Esophagus muscularis mucosa (tissue), 4 donors: Measurements from ENCODE around the gene BICDL1. TPM values are rescaled to one million over a fixed set of nuclear protein-coding genes. Genes with fewer than 3 reads are reported as not detected.

Source experiments
- DNase-seq: peaks from one replicate; pipeline ENCODE4 v3.0.0-alpha.2; 2017; ENCODE audit errors: extremely low spot score
- H3K27ac ChIP-seq, 4 donors: fragments of 200-600 bp; sonication (generic); replicated peaks in 1 of 4; 1 replicate in 3 of 4; 2 replicates in 1 of 4; pipeline ENCODE4 v1.5.1; 2016 to 2019; ENCODE audit warnings: mild to moderate bottlenecking in 1 of 4
- H3K27me3 ChIP-seq, 4 donors: fragments of 200-600 bp; sonication (generic); one replicate each; pipeline versions ENCODE4 v1.5.1 to v1.6.0; 2016 to 2019
- H3K36me3 ChIP-seq, 4 donors: fragments of 200-600 bp; sonication (generic); one replicate each; pipeline ENCODE4 v1.5.1; 2016 to 2019
- H3K4me1 ChIP-seq, 4 donors: fragments of 200-600 bp; sonication (generic); one replicate each; pipeline ENCODE4 v1.5.1; 2016 to 2019
- H3K4me3 ChIP-seq, 4 donors: fragments of 200-600 bp; sonication (generic); 1 replicate in 2 of 4; 2 replicates in 2 of 4; pipeline ENCODE4 v1.5.1; 2016 to 2019; ENCODE audit warnings: mild to moderate bottlenecking in 4 of 4, moderate library complexity in 1 of 4
- H3K9me3 ChIP-seq, 4 donors: fragments of 200-600 bp; sonication (generic); 1 replicate in 3 of 4; 2 replicates in 1 of 4; pipeline ENCODE4 v1.5.1; 2016 to 2019
- CTCF ChIP-seq, 3 experiments: fragments of 200-600 bp in 2 of 3; fragments of 450-650 bp in 1 of 3; sonication (generic) in 2 of 3; IDR thresholded peaks; one replicate each; pipeline ENCODE4 v1.5.1; 2017 to 2019; ENCODE audit warnings: antibody characterized with exemption in 3 of 3, mild to moderate bottlenecking in 2 of 3, moderate library complexity in 1 of 3
- EP300 ChIP-seq: sonication (generic); formaldehyde crosslinking; IDR thresholded peaks from one replicate; pipeline ENCODE4 v1.6.1; 2017; ENCODE audit warnings: antibody characterized with exemption
- POLR2A ChIP-seq: fragments of 450-650 bp; IDR thresholded peaks from one replicate; pipeline ENCODE4 v1.6.1; 2017; ENCODE audit warnings: antibody characterized with exemption, moderate library complexity, mild to moderate bottlenecking, low read depth
- POLR2AphosphoS5 ChIP-seq, 2 donors: sonication (generic); formaldehyde crosslinking; IDR thresholded peaks; one replicate each; pipeline ENCODE4 v1.6.1; 2017; ENCODE audit warnings: antibody characterized with exemption in 2 of 2
- WGBS: methylation state at CpG from one replicate; pipeline ENCODE4 v1.1.5; 2018; 5-methylcytosine and 5-hydroxymethylcytosine counted together
- intact Hi-C: fragments of 100-400 bp; cut with DNase I; formaldehyde crosslinking; loops from one replicate; pipeline ENCODE4 v1.15.1; 2023
- total RNA-seq, 4 donors: library from RNA; depleted of rRNA; stranded (reverse); fragments of >200 nt; gene quantifications; one replicate each; pipeline versions ENCODE4 v1.1.0 to v1.2.1, GENCODE V29; 2016

BICDL1 gene
- total RNA-seq, 4 donors from 2014 or later = 0.17 to 1.2 (median 0.77) TPM

GRCh38 chr12:120106151-120106550 lies 117.1 kb downstream of the BICDL1 start:
- TF ChIP-seq POLR2AphosphoS5 (IDR thresholded peaks at IDR 0.05) (no peak), CTCF (IDR thresholded peaks at IDR 0.05) (no peak), EP300 (no peak)
- peaks cover 30 to 58% (median 51%) of the 10 kb centered on the region in 4 donors for H3K4me1 ChIP-seq
- H3K9me3 ChIP-seq = no peaks in the 10 kb centered on the region
- 100% methylated on average over 1 of the region's 1 CpG for WGBS
- H3K27ac ChIP-seq = no peak overlapping the region
- H3K27me3 ChIP-seq = no peaks in the 10 kb centered on the region
- intact Hi-C loops = no loop called here
- no peak overlapping the region for H3K4me3 ChIP-seq
- DNase-seq = no peak
- H3K36me3 ChIP-seq = peaks cover 19 to 71% (median 51%) of the 10 kb centered on the region in 4 donors

- Histone ChIP-seq H3K4me3 (no peak overlapping the region), H3K36me3 (peaks cover 9 to 51% (median 31%) of the 10 kb centered on the region in 4 donors), H3K27ac (no peak overlapping the region), H3K9me3 (no peaks in the 10 kb centered on the region), H3K4me1 (peaks cover 18 to 68% (median 59%) of the 10 kb centered on the region in 4 donors), H3K27me3 (no peaks in the 10 kb centered on the region)
- TF ChIP-seq POLR2A = no peak
- no peak for TF ChIP-seq POLR2AphosphoS5 (IDR thresholded peaks at IDR 0.05)
- no peak for TF ChIP-seq EP300
- TF ChIP-seq CTCF (IDR thresholded peaks at IDR 0.05) = no peak
- DNase-seq = no peak
- intact Hi-C loops = no loop called here
- 84% methylated on average over 10 of the region's 10 CpGs for WGBS
Observed at GRCh38 chr12:120109570-120110267, 120.7 kb downstream of the BICDL1 start.

GRCh38 chr12:120110550-120111501 lies 121.8 kb downstream of the BICDL1 start:
- Histone ChIP-seq H3K9me3 (no peaks in the 10 kb centered on the region), H3K36me3 (peaks cover 0 to 41% (median 24%) of the 10 kb centered on the region in 4 donors), H3K4me3 (no peak overlapping the region), H3K27me3 (no peaks in the 10 kb centered on the region), H3K4me1 (peaks cover 29 to 73% (median 70%) of the 10 kb centered on the region in 4 donors), H3K27ac (no peak overlapping the region)
- DNase-seq = no peak
- intact Hi-C loops = no loop called here
- WGBS = 72% methylated on average over 19 of the region's 26 CpGs
- TF ChIP-seq EP300 (no peak), CTCF (IDR thresholded peaks at IDR 0.05) (no peak), POLR2A (no peak), POLR2AphosphoS5 (IDR thresholded peaks at IDR 0.05) (no peak)

GRCh38 chr12:120115066-120115465 lies 126.0 kb downstream of the BICDL1 start:
- H3K4me1 ChIP-seq = peaks cover 41 to 91% (median 81%) of the 10 kb centered on the region in 4 donors
- no peak for DNase-seq
- no peaks in the 10 kb centered on the region for H3K9me3 ChIP-seq
- intact Hi-C loops = no loop called here
- peaks cover 0 to 7% (median 0%) of the 10 kb centered on the region in 4 donors for H3K27me3 ChIP-seq
- 77% methylated on average over 3 of the region's 3 CpGs for WGBS
- peak overlapping the region; percentile 85 to 94 (median 90) for H3K4me3 ChIP-seq
- H3K36me3 ChIP-seq = peaks cover 0 to 16% (median 7%) of the 10 kb centered on the region in 4 donors
- TF ChIP-seq CTCF (IDR thresholded peaks at IDR 0.05) (no peak), POLR2A (no peak)
- peak overlapping the region in 2 of 4 donors; percentile 95 to 98 for H3K27ac ChIP-seq
